Measurements from ENCODE around the gene SMARCD1.

Gene SMARCD1

DNA sequence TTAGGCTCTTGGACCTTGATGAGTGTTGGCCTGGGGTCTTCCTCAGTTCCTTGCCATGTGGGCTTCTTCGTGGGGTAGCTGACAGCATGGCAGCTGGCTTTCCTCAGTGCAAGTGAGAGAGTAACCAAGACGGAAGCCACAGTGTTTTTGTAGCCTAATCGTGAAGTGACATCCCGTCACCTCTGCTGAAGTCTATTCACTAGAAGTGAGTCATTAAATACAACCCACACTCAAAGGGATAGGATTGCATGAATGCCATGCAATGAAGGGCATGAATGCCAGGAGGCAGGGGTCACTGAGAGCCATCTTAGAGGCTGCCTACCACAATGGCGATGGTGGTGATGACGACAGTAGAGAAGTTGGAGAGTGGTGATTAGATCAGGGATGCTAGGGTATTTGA, 41.3 kb upstream of the SMARCD1 start:
- TF ChIP-seq SIN3A (IDR thresholded peaks at IDR 0.05; ENCODE audit: borderline replicate concordance, insufficient read depth, low read length), result no peak
- TF ChIP-seq, protein P1, sequence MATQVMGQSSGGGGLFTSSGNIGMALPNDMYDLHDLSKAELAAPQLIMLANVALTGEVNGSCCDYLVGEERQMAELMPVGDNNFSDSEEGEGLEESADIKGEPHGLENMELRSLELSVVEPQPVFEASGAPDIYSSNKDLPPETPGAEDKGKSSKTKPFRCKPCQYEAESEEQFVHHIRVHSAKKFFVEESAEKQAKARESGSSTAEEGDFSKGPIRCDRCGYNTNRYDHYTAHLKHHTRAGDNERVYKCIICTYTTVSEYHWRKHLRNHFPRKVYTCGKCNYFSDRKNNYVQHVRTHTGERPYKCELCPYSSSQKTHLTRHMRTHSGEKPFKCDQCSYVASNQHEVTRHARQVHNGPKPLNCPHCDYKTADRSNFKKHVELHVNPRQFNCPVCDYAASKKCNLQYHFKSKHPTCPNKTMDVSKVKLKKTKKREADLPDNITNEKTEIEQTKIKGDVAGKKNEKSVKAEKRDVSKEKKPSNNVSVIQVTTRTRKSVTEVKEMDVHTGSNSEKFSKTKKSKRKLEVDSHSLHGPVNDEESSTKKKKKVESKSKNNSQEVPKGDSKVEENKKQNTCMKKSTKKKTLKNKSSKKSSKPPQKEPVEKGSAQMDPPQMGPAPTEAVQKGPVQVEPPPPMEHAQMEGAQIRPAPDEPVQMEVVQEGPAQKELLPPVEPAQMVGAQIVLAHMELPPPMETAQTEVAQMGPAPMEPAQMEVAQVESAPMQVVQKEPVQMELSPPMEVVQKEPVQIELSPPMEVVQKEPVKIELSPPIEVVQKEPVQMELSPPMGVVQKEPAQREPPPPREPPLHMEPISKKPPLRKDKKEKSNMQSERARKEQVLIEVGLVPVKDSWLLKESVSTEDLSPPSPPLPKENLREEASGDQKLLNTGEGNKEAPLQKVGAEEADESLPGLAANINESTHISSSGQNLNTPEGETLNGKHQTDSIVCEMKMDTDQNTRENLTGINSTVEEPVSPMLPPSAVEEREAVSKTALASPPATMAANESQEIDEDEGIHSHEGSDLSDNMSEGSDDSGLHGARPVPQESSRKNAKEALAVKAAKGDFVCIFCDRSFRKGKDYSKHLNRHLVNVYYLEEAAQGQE (IDR thresholded peaks at IDR 0.05; ENCODE audit: insufficient read depth in 1 of 2, low read depth in 2 of 2, low read length in 2 of 2), result no peak
- TF ChIP-seq POLR2AphosphoS5 (IDR thresholded peaks at IDR 0.05; ENCODE audit: low read depth, low read length), result no peak
- no peak for TF ChIP-seq FOXP2 (optimal IDR thresholded peaks at IDR 0.05; ENCODE audit: borderline replicate concordance, extremely low read depth, extremely low read length, insufficient read depth)

- TF ChIP-seq POLR2AphosphoS5 (IDR thresholded peaks at IDR 0.05; ENCODE audit: low read depth, low read length) (no peak), SIN3A (IDR thresholded peaks at IDR 0.05; ENCODE audit: borderline replicate concordance, insufficient read depth, low read length) (no peak), TAF1 (IDR thresholded peaks at IDR 0.05; ENCODE audit: borderline replicate concordance, insufficient read depth, low read length) (no peak), FOXP2 (optimal IDR thresholded peaks at IDR 0.05; ENCODE audit: borderline replicate concordance, extremely low read depth, extremely low read length, insufficient read depth) (no peak)
- TF ChIP-seq, protein P1 (IDR thresholded peaks at IDR 0.05; ENCODE audit: insufficient read depth in 1 of 2, low read depth in 2 of 2, low read length in 2 of 2), result no peak
Observed at GRCh38 chr12:50047693-50048250, 37.4 kb upstream of the SMARCD1 start.

DNA sequence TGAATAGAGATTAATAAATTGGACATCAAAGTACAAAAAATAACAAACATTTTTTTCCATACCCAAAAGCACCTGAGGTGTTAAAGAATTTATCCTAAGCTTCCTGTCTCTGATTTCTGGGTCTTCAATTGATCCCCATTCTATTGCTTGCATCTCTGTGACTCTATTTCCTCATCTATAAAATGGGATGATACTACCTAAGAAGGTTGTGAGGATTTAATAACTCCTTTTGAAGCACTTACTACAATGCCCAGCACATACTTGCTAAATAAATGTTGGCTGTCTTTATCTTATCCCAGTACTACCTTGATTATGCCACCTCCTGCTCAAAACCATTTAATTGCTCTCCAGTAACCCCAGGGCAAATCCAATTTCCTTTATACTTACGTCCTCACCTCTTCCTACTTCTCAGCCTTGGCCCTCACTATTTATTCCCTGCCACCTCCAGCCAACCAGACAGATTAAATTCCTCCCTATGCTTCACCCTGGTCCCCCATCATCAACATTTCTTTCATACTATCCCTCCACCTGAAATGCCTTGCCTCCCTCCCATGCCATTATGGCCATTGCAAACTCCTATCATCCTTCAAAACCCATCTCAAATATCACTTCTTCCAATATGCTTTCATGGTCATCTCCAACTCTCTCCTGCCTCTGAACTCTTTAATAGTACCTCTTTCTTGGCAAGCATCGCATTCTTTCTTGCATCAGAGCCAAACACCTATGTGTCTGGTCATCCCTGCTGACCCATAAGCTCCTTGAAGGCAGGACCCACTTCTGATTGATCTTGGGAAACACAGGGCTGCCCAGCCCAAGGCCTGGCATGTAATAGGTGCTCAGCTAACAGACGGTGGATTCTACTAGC, 35.7 kb upstream of the SMARCD1 start:
- TF ChIP-seq POLR2AphosphoS5 (IDR thresholded peaks at IDR 0.05; ENCODE audit: low read depth, low read length), result no peak
- TF ChIP-seq, protein P1 (IDR thresholded peaks at IDR 0.05; ENCODE audit: insufficient read depth in 1 of 2, low read depth in 2 of 2, low read length in 2 of 2), result no peak
- TF ChIP-seq FOXP2 (optimal IDR thresholded peaks at IDR 0.05; ENCODE audit: borderline replicate concordance, extremely low read depth, extremely low read length, insufficient read depth), result no peak
- no peak for TF ChIP-seq TAF1 (IDR thresholded peaks at IDR 0.05; ENCODE audit: borderline replicate concordance, insufficient read depth, low read length)
- TF ChIP-seq SIN3A (IDR thresholded peaks at IDR 0.05; ENCODE audit: borderline replicate concordance, insufficient read depth, low read length), result no peak

- TF ChIP-seq POLR2AphosphoS5 (IDR thresholded peaks at IDR 0.05; ENCODE audit: low read depth, low read length) (no peak), FOXP2 (optimal IDR thresholded peaks at IDR 0.05; ENCODE audit: borderline replicate concordance, extremely low read depth, extremely low read length, insufficient read depth) (no peak), SIN3A (IDR thresholded peaks at IDR 0.05; ENCODE audit: borderline replicate concordance, insufficient read depth, low read length) (no peak), TAF1 (IDR thresholded peaks at IDR 0.05; ENCODE audit: borderline replicate concordance, insufficient read depth, low read length) (no peak)
- TF ChIP-seq, protein P1 (IDR thresholded peaks at IDR 0.05; ENCODE audit: insufficient read depth in 1 of 2, low read depth in 2 of 2, low read length in 2 of 2), result no peak
Observed at GRCh38 chr12:50050119-50050385, 35.1 kb upstream of the SMARCD1 start.

All from PFSK-1 (cell line).